Epithelial cell of esophagus (primary cell): ENCODE results near the gene ANO6.

Experiments
- DNase-seq: peaks from one replicate; pipeline ENCODE4 v3.0.0; 2010; ENCODE audit warnings: low read depth
- H3K4me3 ChIP-seq: 2 replicates; pipeline ENCODE4 v1.5.1; 2011; ENCODE audit warnings: mild to moderate bottlenecking, low read length, control low read depth
- TF ChIP-seq, protein P1 (sequence below): IDR thresholded peaks from 2 replicates; pipeline ENCODE4 v1.5.1; 2011; ENCODE audit warnings: low read depth, mild to moderate bottlenecking, low read length, control low read depth, inconsistent platforms; ENCODE audit not compliant: insufficient read depth; ENCODE audit errors: missing control alignments

Gene ANO6

DNA sequence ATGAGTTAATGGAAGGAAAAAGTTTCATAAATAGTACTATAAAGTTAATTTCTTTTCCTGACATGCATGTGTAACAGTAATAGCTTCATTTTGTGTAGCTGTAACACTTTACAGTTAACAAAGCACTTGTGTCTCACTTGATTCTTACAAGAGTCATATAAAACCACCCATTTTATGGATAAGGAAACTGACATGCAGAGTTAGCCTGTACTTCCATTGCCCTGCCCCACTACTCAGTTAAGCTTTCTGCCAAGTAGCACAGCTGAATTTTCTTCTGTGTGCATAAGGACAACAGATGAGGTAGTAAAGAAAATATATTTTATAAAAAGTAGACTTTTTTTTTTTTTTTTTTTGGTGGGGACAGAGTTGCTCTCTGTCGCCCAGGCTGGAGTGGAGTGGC lies 32.2 kb downstream of the ANO6 start:
- no peak overlapping the region for H3K4me3 ChIP-seq
- TF ChIP-seq, protein P1, sequence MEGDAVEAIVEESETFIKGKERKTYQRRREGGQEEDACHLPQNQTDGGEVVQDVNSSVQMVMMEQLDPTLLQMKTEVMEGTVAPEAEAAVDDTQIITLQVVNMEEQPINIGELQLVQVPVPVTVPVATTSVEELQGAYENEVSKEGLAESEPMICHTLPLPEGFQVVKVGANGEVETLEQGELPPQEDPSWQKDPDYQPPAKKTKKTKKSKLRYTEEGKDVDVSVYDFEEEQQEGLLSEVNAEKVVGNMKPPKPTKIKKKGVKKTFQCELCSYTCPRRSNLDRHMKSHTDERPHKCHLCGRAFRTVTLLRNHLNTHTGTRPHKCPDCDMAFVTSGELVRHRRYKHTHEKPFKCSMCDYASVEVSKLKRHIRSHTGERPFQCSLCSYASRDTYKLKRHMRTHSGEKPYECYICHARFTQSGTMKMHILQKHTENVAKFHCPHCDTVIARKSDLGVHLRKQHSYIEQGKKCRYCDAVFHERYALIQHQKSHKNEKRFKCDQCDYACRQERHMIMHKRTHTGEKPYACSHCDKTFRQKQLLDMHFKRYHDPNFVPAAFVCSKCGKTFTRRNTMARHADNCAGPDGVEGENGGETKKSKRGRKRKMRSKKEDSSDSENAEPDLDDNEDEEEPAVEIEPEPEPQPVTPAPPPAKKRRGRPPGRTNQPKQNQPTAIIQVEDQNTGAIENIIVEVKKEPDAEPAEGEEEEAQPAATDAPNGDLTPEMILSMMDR, result no peak
- no peak for DNase-seq

DNA sequence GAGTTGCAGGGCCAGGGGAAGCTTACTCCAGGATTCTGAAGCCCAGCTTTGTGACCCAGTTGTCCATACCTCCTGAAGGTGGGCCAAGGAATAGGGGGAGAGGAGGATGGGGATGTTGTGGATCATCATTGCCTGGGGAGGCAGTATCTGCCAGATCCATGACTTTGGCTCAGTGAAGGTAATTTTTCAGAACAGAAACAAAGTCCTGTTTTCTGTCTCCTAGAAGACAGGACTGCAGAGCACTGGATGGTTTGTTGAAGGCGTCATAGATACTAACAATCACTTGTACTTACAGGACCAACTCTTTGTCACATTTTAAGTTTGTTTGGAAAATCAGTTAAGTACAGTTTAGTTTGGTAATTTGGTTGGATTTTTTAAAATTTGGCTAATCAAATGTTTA lies 38.4 kb downstream of the ANO6 start:
- no peak overlapping the region for H3K4me3 ChIP-seq
- no peak for DNase-seq
- TF ChIP-seq, protein P1, result no peak

DNA sequence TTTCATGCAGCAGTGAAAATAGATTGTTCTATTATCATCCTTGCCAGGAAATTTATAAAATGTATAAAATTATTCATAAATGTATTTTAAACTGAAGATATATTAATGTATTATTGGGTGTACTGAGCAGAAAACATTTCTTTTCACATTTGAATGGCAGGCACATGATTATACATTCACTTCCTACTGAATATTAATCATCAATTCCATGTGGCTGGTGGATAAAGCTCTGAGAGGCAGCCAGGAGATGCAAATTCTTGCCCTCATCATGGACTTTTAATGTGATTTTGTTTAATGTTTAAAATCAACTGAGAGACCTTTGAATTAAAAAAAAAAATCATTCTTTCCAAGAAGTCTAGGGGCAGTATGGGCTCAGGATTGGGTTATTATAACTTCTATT lies 40.8 kb downstream of the ANO6 start:
- no peak overlapping the region for H3K4me3 ChIP-seq
- TF ChIP-seq, protein P1, result no peak
- DNase-seq, result no peak

DNA sequence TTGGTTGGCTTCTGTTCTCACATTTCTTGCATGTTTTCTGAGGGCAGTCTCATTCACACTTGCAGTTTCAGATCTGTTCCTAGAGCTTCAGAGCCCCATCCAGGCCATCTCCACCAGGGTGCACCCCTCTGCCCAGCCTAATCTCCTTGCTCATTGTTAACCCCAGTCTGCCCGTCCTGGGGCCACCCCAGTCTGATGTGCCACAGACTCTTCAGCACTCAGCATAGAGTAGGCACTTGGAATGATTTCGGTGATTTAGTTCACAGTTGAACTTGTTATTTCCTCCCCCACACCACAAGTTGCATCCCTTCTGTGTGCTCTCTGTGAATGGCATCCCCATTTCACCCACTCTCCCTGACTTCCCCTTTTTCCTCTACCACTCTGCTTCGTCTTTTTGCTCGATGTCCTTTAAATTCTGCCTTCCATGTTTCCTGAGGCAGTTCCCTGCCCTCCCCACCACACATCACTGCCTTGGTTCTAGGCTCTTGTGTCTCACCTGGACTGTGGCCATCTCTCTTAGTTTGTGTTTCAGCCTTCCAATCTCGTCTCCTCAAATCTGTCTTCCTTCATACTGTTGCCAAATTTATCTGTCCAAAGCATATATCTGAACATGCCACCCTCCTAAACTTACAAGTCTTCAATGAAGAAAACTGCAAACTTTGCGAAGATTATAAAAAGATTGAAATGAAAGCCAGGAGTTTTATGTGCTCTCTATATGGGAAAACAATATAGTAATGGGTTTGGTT lies 41.5 kb downstream of the ANO6 start:
- TF ChIP-seq, protein P1, result no peak
- no peak overlapping the region for H3K4me3 ChIP-seq
- DNase-seq, result no peak

DNA sequence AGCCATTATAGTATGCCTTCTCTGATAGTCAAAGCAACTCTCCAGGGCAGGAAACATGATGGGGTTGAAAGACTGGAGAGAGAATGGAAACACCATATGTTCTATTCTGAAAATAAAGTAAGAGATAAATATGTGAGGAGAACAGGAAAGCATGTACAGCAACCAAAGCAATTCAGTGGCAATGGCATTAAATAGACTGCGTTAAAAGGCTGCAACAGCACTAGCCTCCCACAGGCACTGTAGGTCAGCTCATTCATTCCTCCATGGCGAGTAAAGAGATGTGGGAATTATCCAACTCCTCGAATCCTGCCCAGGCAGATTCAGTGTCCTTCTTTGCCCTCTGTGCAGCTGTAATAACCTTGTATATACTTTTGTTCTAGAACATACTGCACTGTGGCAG lies 43.8 kb downstream of the ANO6 start:
- peak; percentile 56 for DNase-seq
- H3K4me3 ChIP-seq, result no peak overlapping the region
- TF ChIP-seq, protein P1, result no peak

DNA sequence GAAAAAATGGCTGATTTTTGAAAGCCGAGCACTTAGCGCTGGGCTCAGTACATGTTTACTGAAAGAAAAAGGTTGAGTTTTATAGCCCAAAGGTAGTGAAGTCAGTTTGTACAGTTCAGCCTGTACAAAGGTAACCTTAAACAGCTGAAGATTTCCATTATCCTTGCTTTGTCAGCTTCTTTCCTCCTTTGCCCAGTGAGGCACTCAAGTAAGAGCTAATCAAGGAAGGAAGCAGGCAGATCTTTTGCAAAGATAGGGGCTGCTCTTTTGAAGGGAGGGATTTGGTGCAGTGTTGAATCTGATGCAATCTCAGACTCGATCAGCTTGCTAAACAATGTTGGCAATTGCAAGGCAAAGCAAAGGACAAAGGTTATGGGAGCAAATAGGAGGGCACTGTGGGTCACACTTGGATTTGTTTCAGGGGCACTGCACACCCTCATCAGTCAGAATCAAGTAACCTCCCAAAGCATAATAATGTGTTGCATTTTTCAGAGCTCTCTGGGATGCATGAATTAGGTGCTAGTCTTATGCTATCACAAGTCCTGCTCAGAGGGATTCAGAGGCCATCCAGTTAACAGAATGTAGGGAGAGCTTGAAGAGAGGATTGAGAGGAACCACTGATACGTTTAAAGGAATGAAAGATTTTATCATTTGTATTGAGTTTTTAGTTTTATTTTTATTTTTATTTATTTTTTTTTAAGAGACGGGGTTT lies 44.4 kb downstream of the ANO6 start:
- TF ChIP-seq, protein P1, result no peak
- peak; percentile 15 for DNase-seq
- H3K4me3 ChIP-seq, result no peak overlapping the region
